Measurements from ENCODE around the gene NOS2.

Gene NOS2

DNA sequence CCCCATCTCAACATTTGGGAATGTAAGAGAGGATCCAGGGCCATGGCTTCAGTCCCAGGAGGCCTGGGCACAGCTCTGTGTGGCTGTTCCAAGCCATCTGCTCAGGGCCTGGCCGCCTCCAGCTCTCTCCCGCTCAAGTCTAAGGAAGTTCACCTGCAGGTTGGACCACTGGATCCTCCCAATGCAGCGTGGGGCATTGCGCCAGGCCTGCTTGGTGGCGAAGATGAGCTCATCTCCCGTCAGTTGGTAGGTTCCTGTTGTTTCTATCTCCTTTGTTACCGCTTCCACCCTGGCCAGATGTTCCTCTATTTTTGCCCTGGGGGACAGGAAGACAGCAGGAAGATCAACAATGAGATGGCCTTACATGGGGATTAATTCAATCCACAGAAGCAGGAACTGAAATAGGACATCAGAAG lies 17.5 kb downstream of the NOS2 start:
- TF ChIP-seq, protein P1, sequence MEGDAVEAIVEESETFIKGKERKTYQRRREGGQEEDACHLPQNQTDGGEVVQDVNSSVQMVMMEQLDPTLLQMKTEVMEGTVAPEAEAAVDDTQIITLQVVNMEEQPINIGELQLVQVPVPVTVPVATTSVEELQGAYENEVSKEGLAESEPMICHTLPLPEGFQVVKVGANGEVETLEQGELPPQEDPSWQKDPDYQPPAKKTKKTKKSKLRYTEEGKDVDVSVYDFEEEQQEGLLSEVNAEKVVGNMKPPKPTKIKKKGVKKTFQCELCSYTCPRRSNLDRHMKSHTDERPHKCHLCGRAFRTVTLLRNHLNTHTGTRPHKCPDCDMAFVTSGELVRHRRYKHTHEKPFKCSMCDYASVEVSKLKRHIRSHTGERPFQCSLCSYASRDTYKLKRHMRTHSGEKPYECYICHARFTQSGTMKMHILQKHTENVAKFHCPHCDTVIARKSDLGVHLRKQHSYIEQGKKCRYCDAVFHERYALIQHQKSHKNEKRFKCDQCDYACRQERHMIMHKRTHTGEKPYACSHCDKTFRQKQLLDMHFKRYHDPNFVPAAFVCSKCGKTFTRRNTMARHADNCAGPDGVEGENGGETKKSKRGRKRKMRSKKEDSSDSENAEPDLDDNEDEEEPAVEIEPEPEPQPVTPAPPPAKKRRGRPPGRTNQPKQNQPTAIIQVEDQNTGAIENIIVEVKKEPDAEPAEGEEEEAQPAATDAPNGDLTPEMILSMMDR (IDR thresholded peaks at IDR 0.05; ENCODE audit: insufficient read depth, low read length, poor library complexity, severe bottlenecking), result no peak
- H3K36me3 ChIP-seq (ENCODE audit: control insufficient read depth, insufficient read depth, low read length), result no peaks in the 10 kb centered on the region
- no peak for DNase-seq (ENCODE audit: extremely low read depth, insufficient read length)
- no peaks in the 10 kb centered on the region; the same call in 1 of the 2 replicates for H3K27me3 ChIP-seq (replicated peaks; ENCODE audit: control insufficient read depth, insufficient read depth, low read length)
- no peak overlapping the region for H3K4me3 ChIP-seq (replicated peaks; ENCODE audit: low read depth, low read length)

DNA sequence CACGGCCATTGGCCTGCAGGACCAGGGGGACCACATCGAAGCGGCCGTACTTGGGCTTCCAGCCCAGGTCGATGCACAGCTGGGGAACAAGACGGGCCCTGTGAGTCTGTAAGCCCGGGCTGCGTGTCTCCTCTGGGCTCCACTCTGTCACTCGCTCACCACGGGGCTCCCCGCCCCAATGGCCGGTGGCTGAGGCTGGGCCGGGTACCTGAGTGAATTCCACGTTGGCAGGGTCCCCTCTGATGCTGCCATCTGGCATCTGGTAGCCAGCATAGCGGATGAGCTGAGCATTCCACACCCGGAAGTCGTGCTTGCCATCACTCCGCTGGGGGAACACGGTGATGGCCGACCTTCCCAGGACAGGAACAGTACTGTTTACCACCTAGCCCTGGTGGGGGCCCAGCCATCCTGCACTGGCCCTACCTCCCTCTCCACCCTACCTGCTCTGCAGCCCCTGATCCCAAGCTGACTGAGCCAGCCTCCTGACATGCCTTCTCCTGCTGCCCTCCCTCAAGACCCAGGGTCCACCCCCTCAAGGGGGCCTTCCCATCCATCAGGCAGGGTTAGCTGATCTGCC lies 19.4 kb downstream of the NOS2 start:
- TF ChIP-seq, protein P1 (IDR thresholded peaks at IDR 0.05; ENCODE audit: insufficient read depth, low read length, poor library complexity, severe bottlenecking), result no peak
- DNase-seq (ENCODE audit: extremely low read depth, insufficient read length), result no peak
- no peaks in the 10 kb centered on the region; the same call in 1 of the 2 replicates for H3K27me3 ChIP-seq (replicated peaks; ENCODE audit: control insufficient read depth, insufficient read depth, low read length)
- no peaks in the 10 kb centered on the region for H3K36me3 ChIP-seq (ENCODE audit: control insufficient read depth, insufficient read depth, low read length)
- H3K4me3 ChIP-seq (replicated peaks; ENCODE audit: low read depth, low read length), result no peak overlapping the region

DNA sequence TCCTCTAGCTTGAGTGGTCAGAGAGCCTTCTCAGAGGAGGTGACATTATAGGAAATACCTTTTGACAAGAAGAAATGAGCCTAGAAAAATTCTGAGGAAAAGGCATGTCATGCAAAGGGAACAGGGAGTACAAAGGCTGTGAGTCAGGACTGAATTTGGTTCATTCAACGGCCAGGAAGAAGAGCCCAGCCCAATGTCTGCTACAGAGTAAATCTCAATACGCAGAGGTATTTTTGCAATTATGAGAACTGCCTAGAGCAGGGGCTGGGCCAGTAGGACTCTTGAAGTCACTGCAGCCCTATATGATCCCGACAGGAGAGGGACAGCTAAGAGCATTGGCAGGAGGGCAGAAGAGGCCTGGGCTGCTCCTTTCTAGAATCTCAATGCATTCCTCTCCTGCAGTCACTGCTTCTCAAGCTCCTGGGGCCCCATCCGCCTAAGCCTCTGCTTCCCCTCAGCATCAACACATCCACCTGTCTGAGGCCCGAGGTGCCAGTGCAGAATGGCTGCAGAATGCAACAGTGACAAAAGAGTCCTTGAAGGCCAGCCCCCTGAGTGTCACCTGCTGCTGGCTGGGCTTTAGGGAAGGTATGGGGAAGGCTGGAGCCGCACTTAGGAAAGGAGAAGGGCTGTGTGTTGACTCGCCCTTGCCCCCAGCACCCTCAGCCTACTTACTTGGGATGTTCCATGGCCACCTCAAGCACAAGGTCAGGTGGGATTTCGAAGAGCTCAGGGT lies 20.1 kb downstream of the NOS2 start:
- DNase-seq (ENCODE audit: extremely low read depth, insufficient read length), result no peak
- Histone ChIP-seq H3K36me3 (ENCODE audit: control insufficient read depth, insufficient read depth, low read length) (no peaks in the 10 kb centered on the region), H3K27me3 (replicated peaks; ENCODE audit: control insufficient read depth, insufficient read depth, low read length) (no peaks in the 10 kb centered on the region; the same call in 1 of the 2 replicates), H3K4me3 (replicated peaks; ENCODE audit: low read depth, low read length) (no peak overlapping the region)
- TF ChIP-seq, protein P1 (IDR thresholded peaks at IDR 0.05; ENCODE audit: insufficient read depth, low read length, poor library complexity, severe bottlenecking), result no peak

DNA sequence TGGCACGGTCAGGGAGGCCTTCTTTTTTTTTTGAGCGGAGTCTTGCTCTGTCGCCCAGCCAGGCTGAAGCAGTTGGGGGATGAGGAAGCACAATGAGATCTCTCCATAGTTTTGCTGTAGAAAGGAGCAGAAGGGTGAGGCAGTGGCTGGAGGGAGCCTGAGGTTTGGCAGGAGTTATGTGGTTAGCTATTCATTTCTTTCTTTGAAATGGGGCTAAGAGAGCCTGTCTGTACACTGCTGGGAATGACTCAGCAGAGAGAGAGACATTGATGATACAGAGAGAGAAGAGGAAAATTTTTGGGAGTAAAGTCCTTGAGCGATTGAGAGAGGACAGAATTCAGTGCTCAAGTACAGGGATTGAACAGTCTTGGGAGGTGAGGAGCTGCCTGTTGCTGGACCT lies 22.1 kb downstream of the NOS2 start:
- TF ChIP-seq, protein P1 (IDR thresholded peaks at IDR 0.05; ENCODE audit: insufficient read depth, low read length, poor library complexity, severe bottlenecking), result no peak
- no peak for DNase-seq (ENCODE audit: extremely low read depth, insufficient read length)
- H3K4me3 ChIP-seq (replicated peaks; ENCODE audit: low read depth, low read length), result no peak overlapping the region
- no peaks in the 10 kb centered on the region; the same call in 1 of the 2 replicates for H3K27me3 ChIP-seq (replicated peaks; ENCODE audit: control insufficient read depth, insufficient read depth, low read length)
- no peaks in the 10 kb centered on the region for H3K36me3 ChIP-seq (ENCODE audit: control insufficient read depth, insufficient read depth, low read length)

DNA sequence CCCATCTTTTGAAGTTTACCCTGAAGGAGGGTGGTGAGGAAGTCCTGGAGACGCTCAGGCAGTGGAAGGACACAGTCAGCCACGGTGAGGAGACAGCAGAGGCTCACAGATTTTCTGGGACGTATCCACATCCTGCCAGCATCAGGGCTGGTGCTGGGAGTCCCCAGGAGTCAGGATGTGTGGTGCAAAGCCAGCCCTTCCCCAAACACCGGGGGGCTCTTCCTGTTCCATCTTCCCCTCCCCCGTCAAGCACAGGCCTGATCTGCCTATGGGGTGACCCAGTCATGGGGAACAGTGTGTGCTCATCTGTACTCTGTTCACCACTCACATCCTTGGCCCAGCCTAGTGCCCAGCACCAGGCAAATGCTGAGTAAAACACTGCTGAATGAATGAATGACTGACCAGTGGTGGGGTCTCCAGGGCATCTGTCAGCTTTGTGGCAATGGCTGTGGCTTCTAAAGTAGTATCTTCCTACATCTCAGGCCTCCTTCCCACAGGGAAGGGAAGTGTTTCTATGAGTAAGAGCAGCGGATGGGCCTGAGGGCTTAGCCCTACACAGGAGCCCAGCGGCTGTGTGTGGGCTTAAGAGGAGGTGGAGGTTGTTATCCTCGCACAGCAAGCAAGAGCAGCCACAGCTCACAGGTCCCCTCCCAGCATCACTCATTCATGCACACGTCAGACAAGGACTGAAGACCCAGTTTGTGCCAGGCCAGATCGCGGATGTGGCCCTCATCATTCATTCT lies 23.3 kb downstream of the NOS2 start:
- H3K27me3 ChIP-seq (replicated peaks; ENCODE audit: control insufficient read depth, insufficient read depth, low read length), result no peaks in the 10 kb centered on the region; the same call in 1 of the 2 replicates
- H3K4me3 ChIP-seq (replicated peaks; ENCODE audit: low read depth, low read length), result no peak overlapping the region
- no peaks in the 10 kb centered on the region for H3K36me3 ChIP-seq (ENCODE audit: control insufficient read depth, insufficient read depth, low read length)
- TF ChIP-seq, protein P1 (IDR thresholded peaks at IDR 0.05; ENCODE audit: insufficient read depth, low read length, poor library complexity, severe bottlenecking), result no peak
- no peak for DNase-seq (ENCODE audit: extremely low read depth, insufficient read length)

All from GM06990 (cell line).